ENCODE results near the gene EMX1.
"Not testable (repeated sequence)": the region's sequence is repeated elsewhere in the genome, so short reads cannot be mapped to it uniquely, and the experiment has no call there.

The EMX1 gene

DNA sequence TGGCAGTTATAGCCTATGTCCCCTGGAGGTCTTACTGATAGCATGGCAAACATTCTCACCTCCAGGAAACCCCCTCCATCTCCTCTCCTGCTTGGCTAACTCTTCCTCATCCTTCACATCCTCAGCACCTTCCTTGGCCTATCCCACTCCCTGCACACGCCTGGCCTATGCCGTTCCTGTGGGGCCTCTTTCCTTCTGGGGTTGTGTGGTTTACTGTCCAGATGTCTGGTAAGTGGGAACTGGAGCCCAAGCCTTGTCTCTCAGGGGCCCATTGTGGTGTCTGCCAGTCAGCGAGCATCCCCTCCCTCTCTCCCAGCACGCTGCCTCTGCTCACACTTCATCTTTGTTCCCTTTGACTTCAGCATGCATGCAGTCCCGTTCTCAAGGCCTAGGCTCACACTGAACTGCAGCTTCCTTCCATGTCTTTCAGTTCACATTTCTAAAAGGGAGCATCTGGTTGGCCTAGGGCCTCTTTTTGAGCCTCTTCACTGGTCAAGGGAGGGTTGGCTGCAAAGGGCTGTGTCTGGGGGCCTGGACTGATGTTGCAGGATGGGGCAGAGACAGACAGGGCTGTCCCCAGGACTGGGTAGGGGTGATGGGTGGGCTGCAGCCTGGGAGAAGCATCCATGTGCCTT is 17.0 kb upstream of the EMX1 start:
- in situ Hi-C loops (cut with MboI; ENCODE audit: low sequenced_read_pairs) = no loop called here

GRCh38 chr2:72901426-72901825 is 15.9 kb upstream of the EMX1 start:
- in situ Hi-C loops (cut with MboI; ENCODE audit: low sequenced_read_pairs) = no loop called here

- in situ Hi-C loops (cut with MboI; ENCODE audit: low sequenced_read_pairs) = not testable (repeated sequence)
These were observed 9.9 kb upstream of the EMX1 start for GRCh38 chr2:72907369-72907768.

- in situ Hi-C loops (cut with MboI; ENCODE audit: low sequenced_read_pairs) = no loop called here
These were observed 8.6 kb upstream of the EMX1 start for GRCh38 chr2:72908741-72909140.

GRCh38 chr2:72911256-72911655 is 6.1 kb upstream of the EMX1 start:
- in situ Hi-C loops (cut with MboI; ENCODE audit: low sequenced_read_pairs) = no loop called here

DNA sequence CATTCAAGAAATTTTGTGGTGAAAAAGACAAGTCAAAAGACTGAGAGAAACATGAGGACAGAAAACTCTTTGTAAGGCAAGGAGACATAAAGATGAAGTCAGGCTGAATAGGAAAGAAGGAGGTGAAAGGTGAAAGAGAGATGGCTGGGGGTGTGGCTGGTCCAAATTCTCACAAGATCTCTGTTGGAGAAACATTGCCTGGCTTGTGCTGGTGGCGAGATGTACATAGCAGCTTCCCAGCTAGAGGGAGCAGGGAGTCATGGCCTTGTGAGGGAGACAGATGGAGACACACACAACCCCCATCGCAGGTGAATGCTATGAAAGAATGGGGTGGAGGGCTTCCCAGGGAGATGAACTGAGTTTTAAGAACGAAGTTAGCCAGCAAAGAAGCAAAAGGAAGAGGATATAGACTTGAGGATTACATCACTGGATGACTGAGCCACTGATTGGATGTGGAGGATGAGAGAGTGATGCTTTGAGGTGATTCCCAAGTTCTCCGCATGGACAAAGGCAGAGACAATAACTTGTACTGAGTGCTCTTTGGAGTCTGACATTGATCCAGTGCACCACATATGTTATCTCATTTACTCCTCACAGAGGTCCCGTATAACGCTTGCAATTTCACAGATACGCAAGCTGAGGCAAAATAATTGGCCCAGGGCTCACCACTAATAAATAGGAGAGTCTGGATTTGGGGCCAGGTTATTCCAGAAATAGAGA is 3.7 kb upstream of the EMX1 start:
- in situ Hi-C loops (cut with MboI; ENCODE audit: low sequenced_read_pairs) = no loop called here

GRCh38 chr2:72914206-72914559 is 3.1 kb upstream of the EMX1 start:
- in situ Hi-C loops (cut with MboI; ENCODE audit: low sequenced_read_pairs) = no loop called here

DNA sequence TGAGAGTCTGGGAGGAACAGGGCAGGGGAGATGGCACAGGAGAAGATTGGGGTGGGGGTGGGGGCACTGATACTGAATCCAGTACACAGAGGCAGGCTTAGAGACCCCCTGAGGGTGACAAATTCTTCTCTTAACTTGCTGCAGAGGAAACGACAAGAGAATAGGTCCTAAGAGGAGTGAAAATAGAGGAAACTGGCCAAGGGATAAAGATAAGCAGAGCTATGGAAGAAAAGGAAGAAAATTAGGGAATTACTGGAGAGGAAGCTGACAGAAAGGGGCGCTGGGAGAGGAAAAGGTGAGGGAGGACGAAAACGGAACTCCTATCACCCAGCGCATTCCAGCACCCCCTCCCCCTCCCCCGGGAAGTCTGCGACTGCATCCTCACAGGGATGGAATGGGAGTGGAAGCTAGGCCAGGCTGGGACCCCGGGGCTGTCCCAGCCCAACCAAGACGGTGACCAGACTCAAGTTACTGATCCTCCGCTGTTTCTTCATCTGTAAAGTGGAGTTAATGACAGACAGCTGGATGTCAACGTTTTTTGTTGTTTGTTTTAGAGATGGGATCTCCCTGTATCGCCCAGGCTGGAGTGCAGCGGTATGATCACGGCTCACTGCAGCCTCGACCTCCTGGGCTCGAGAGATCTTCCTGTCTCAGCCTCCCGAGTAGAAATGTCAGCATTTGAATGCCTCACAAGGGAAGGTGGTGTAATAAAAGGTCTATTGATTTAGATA is 2.6 kb upstream of the EMX1 start:
- in situ Hi-C loops (cut with MboI; ENCODE audit: low sequenced_read_pairs) = no loop called here

DNA sequence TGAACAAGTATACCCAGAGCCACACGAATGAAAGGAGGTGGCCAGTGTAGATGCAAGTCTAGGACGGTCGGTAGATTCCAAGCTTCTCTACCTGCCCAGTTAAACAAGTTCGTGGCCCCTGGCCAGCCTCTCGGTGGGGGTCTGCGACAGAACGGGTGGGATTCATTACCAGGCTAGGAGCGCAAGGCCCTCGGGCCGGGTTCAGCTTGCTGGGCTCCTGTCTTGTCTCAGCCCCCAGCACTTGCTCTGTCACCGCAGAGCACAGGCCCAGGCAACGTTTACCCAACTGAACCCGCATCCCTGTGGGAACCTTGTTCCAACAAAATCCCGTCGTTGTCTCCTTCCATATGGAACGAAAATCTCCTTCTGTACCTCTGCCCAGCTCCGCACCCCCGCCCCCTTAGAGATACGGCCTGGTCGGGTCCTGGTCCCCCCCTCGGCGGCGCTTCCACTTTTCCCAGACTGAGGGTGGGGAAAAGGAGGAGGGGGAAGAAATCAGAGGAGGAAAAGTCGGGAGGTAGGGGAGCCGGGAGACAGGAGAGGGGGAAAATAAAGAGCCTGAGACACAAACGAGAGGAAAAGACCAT is 1.9 kb upstream of the EMX1 start:
- in situ Hi-C loops (cut with MboI; ENCODE audit: low sequenced_read_pairs) = no loop called here

DNA sequence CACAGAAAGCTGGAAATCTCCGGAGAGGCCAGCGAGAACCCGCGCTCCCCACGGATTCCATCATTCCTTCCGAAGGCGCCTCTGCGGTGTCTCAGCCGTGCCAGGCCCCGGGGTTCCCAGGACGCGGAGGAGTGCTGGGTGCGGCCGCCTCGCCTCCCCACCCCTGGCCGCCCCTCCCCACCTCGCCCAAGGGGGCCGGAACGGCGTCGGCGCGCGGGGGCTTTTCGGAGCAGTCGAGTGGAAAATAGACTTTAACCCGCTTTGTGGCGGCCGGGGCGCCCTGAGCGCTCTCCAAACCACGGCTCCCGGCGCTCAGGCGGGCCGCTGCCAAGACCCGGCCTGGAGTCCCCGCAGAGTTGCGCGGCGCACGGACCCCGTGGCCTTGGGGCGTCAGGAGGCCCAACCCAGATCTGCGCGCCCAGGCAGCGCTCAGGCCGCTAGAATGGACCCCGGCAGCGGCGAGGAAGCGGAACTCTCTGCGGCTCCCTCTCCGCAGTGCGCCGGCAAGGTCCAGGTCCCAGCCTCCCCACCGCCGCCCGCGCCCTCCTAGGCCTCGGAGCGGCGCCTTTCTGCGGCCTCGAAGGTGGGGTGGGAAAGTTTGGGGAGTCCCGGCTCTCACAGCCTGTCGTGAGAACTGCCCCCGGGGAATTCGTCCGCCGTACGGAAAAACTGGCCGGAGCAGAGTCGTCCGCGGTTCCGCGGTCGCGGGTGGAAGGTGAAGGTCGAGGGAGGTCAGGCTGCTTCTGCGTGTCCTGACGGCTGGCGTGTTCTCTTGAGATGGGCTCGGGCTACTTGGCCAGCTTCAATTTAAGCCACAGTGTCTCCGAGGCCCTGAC is 1.2 kb upstream of the EMX1 start:
- in situ Hi-C loops (cut with MboI; ENCODE audit: low sequenced_read_pairs) = no loop called here

DNA sequence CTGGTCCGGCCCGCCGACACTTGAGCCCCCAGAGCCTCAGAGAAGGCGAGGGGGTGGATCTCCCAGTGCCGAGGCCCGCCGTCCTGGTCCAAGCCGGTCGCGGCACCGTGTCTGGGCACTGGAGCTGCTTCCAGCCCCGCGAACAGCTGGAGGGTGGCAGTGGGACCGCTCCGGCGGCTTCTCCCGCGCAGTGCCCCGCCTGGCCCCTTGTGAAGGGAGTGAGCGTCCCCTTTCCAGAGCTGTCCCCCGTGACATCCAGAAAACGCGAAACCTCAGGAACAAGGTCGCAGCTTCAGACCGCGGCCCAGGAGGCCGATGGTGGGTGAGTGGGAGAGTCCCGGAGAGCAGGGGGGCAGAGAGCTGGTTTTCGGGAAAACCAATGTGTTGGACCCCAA is 579 bp upstream of the EMX1 start:
- in situ Hi-C loops (cut with MboI; ENCODE audit: low sequenced_read_pairs) = no loop called here

DNA sequence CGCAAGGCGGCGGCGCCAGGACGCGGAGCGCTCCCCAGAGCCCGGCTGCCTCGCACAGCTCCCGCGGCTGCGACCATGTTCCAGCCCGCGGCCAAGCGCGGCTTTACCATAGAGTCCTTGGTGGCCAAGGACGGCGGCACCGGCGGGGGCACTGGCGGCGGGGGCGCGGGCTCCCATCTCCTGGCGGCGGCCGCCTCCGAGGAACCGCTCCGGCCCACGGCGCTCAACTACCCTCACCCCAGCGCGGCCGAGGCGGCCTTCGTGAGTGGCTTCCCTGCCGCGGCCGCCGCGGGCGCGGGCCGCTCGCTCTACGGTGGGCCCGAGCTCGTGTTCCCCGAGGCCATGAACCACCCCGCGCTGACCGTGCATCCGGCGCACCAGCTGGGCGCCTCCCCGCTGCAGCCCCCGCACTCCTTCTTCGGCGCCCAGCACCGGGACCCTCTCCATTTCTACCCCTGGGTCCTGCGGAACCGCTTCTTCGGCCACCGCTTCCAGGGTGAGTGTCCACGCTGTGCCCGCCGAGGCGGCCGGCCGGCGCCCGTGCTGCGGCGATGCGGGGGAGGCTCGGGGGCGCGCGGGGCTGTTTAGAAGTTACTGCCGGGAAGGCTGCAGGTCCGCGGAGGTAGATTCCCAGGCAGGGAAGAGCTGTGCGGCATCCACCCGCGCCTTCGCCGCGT is 696 bp downstream of the EMX1 start:
- in situ Hi-C loops (cut with MboI; ENCODE audit: low sequenced_read_pairs) = no loop called here

DNA sequence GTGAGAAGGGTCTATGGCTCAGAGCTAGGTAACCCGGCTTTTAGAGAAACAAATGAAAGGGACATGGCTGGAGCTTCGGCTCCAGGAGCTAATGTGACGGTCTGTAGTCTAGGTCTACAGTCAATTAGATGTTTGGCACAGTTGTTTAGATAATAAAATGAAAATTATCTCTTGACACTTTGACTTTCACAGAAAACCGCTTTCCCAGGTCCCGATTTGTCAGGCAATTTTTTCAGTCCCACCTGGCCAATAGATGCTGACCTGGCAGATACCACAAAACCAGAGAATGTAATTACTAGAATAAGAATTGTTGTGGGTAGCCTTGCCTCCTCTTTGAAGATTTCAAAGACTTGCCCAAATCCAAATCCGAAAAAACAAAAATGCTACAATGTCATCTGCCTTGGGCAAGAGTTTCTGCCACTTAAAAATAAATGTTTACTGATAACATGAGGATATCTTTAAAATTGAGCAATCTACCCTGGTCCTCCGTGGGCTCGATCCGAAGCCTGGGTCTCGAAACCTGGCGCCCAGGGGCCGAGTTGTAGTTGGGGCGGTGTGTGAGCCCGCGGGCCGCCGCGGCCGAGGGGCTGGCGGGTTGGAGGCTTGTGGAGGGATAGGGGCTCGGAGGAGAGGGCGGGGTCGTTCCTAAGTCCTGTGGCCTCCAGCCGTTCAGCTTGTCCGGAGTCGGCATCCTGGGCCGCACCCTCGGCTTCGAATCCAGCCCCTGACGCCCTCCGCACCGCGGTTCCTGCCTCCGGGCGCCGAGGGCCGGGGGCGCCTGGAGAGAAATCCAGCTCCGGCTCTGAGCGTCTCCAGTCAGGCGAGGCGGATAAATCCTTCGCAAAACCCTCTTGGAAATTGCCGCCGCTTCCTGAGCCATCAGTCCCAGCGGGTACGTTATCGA is 2.3 kb downstream of the EMX1 start:
- in situ Hi-C loops (cut with MboI; ENCODE audit: low sequenced_read_pairs) = no loop called here

DNA sequence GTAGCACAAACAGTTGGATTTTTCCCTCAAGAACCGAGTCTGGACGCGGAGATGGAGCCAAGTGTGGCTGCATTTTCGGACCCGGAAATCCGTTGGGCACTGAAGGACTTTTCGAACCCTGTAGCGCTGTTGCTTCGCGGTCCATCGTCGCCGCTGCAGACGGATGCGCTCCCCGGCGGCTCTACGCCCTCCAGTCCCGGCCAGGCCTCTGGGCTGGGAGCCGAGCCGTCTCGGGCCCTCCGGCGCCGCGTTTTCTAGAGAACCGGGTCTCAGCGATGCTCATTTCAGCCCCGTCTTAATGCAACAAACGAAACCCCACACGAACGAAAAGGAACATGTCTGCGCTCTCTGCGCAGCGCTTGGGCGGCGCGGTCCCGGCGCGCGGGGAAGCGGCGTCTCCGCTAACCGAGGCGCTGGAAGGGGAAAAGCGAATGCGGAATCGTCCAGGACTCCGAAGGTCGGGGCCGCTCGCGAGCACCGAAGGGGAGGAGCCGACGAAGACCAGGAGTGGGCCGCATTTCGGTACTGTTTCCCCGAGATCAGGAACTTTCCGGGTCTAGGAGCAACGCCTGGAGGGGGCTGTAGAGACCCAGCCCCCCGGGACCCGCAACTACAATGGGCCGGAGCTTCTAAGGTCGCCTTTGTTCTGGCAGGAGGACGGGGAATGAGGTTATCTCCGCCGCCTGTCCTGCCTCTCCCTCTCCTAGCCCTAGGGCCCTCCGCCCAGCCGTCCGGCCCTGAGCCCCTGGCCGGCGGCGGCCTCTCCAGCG is 3.2 kb downstream of the EMX1 start:
- in situ Hi-C loops (cut with MboI; ENCODE audit: low sequenced_read_pairs) = no loop called here

DNA sequence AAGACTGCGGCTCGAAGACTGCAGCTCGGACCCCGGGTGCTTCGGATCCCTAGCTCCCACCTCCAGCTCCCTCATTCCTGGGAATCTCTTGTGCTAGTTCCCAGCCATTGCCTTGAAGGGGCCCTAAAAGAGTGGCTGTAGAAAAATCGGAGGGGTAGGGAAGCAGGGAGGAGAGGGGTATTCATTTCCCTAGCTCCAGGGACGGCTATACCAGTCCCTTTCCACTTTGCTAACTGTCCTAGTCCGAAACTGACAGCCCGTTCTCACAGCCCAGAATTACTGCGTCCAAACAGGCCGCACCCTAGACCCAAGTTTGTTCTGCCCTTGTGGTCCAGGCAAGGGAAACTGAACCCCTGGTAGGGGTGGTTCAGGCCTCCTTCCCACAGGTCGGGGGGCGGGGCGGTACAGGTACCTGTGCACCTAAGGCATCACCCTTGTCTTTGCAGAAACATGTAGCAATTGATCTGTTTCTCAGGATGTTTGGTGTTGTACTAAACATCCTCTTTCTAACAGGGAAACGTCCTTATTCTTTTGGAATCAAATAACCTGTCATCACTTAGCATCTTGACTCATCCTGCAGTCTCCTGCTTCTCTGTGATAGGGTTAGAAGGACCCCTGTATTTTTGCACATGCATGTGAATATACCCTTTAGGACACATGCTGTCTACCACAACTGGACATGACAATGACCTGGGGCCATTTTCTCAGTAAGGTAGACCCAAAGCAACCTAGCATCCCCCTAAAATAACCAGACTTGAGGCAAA is 4.0 kb downstream of the EMX1 start:
- in situ Hi-C loops (cut with MboI; ENCODE audit: low sequenced_read_pairs) = no loop called here

DNA sequence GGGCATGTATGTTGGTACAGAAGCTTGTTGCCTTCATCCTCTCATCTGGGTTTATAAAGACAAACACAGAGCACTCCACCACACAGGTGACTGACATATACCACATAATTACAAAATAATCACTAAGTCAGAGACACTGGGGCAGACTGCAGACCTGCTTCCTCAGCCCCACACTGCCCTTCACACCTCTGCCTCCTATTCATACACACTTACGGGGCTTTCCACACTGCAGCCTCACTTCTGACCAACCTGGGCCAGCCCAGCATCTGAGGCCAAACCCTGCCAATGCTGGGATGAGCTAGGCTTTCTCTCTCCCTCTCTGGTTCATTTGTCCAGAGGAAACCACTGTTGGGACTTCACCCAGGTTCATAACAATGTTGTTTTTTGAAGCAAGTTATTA is 4.5 kb downstream of the EMX1 start:
- in situ Hi-C loops (cut with MboI; ENCODE audit: low sequenced_read_pairs) = no loop called here

GRCh38 chr2:72923833-72924352 is 6.6 kb downstream of the EMX1 start:
- in situ Hi-C loops (cut with MboI; ENCODE audit: low sequenced_read_pairs) = no loop called here

Data from HL-60/S4 treated with retinoic acid at 250 ng/mL for 4 days and 3 days (cell line).